Stimulated activated CD8-positive, alpha-beta memory T cell treated with anti-CD3 and anti-CD28 coated beads, Interleukin-15, amount 100 ng/mL, for 1 hour (primary cell): ENCODE results near the gene ELFN1.

Source experiments
- DNase-seq: peaks from one replicate; pipeline ENCODE4 v3.0.0-alpha.2; 2020; ENCODE audit warnings: low read depth

Gene ELFN1

GRCh38 chr7:1669954-1670893 lies at the start of gene ELFN1:
ELFN1 (plus strand) TSS chr7:1670277; CDS start chr7:1744597, 74,320 bp downstream.
- DNase-seq = no peak

- DNase-seq = no peak
Observed at GRCh38 chr7:1620835-1621234, 49.2 kb upstream of the ELFN1 start.

GRCh38 chr7:1621718-1622117 lies 48.4 kb upstream of the ELFN1 start:
- DNase-seq = no peak

- DNase-seq = no peak
Observed at GRCh38 chr7:1622441-1622840, 47.6 kb upstream of the ELFN1 start.

GRCh38 chr7:1623810-1624209 lies 46.3 kb upstream of the ELFN1 start:
- no peak for DNase-seq

GRCh38 chr7:1624999-1625927 lies 44.8 kb upstream of the ELFN1 start:
- DNase-seq = no peak

DNA sequence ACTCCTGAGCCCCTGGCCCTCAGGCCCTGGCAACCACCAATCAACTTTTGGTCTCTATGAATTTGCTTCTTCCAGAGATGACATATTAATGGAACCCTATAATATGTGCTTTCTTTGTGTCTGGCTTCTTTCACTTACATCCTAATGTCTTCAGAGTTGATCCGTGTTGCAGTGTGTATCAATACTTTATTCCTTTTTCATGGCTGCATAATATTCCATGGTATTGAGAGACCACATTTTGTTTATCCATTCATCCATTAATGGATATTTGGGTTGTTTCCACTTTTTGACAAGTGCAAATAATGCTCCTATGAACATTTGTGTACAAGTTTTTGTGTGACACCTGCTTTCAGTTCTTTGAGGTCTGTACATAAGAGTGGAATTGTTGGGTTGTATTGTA lies 43.3 kb upstream of the ELFN1 start:
- DNase-seq = no peak

GRCh38 chr7:1630700-1631336 lies 39.3 kb upstream of the ELFN1 start:
- no peak for DNase-seq

- no peak for DNase-seq
Observed at GRCh38 chr7:1631678-1632077, 38.4 kb upstream of the ELFN1 start.

DNA sequence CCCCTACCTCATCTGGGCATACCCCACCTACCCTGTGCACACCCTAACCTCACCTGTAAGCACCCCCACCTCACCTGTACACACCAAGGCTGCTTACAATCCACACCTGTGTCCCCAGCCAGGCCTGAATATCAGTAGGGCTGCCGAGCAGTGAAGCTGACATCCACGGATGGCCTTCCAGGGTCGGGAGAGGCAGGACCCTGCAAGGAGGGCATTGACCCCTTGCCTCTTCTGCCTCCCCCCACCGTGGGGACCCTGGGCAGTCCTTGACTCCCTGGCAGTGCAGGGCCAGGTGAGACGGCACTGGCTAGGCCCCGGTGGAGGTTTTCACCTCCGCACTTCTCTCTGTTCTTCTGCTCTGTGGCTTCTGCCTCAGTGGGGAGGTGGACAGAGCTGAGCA lies 37.6 kb upstream of the ELFN1 start:
- DNase-seq = no peak

DNA sequence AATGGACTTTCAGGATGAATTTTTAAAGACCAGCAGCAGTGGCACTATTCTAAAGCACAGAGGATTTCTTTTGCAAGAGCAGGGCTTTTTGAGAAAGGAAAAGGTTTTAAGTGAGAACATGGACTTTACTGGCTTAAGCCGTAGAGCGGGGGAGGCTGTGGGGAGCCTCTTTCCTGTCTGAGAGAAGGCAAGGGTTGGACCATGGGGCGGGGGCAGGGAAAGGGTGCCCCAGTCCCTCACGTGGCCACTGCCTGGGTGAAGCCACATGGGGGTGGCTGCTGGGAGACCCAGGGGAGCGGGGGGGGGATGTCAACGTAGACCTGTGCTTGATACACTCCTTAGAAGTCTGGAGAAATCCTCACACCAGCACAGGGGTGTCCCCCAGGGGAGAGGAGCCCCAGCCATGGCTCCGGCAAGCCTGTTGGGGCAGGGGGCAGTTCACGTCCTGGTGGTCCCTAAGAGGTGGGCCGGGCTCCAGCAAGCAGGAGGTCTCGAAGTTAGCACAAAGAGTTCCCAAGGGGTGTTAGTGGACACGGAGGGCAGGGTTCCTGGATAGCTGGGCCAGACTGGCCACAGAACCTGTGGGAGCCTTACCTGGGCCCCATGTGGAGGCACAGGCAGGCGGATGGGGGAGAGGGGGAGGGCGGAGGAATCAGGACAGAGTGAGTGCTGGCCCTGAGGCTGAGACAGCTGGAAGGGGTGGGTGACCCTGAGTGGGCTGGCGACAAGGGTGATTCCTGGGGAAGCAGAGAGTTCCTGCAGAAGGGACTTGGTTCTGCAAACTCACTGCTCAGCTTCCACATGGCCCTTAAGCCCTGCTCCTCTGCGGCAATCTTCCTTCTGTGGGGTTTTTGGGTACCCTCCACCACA lies 36.9 kb upstream of the ELFN1 start:
- no peak for DNase-seq

DNA sequence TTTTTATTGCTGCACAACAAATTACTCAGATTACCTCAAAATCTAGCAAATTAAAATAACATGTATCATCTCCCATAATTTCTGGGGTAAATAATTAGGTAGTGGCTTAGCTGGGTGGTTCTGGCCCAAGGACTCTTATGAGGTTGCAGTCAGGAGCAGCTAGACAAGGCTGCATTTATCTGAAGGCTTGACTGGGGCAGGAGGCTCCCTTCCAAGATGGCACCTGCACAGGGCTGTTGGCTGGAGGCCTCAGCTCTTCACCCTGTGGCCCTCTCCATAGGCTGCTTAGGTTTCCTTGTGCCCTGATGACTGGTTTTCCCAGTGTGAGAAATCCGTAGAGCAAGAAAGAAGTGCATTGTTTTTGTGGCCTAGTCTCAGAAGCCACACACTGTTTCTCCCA lies 34.7 kb upstream of the ELFN1 start:
- no peak for DNase-seq

DNA sequence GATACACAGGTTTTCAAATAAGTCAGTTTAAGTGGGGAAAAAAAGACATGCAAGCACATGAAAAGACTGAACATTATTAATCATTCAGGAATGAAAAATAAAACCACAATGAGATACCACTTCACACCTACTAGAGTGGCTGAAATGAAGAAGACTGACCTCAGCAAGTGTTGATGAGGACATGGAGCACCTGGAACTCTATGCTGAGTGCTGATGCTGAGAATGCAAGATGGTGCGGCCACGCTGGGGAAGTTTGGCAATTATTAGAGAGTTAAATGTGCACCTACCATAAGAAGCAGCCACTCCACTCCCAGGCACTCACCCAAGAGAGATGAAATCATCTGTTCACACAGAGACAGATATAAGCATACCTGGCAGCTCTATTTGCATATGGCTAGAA lies 32.9 kb upstream of the ELFN1 start:
- DNase-seq = no peak

GRCh38 chr7:1638215-1638661 lies 31.8 kb upstream of the ELFN1 start:
- DNase-seq = no peak

GRCh38 chr7:1639071-1639470 lies 31.0 kb upstream of the ELFN1 start:
- no peak for DNase-seq

DNA sequence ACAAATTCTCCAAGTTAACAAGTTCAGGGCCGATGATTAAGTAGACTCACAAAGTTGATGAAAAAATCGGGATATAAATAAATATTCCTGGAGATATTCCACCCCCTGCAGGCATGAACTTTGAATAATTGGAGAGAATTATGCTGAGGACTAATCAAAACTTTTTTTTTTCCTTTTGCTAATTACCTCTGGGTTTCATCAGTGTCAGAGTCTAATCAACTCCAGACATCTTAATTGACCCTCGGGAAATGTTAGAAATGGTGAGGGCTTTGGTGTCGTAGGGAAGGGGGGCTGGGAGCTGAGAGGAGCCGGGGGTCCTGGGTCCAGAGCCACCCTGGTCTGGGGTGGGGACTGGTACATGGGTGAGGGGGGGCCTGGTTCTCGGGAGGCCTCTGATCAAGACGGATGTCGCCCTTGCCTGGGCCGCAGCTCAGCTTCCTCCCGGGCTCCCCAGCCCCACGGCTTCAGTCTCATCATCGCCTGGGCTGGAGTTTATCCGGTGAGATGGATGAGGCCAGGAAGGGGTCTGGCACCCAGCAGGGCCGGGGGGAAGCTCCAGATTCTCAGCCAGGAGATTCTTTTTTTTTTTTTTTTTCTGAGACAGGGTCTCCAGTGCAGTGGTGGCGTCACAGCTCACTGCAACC lies 30.4 kb upstream of the ELFN1 start:
- no peak for DNase-seq

- DNase-seq = no peak
Observed at GRCh38 chr7:1640376-1641172, 29.5 kb upstream of the ELFN1 start.

GRCh38 chr7:1641173-1641572 lies 28.9 kb upstream of the ELFN1 start:
- no peak for DNase-seq

DNA sequence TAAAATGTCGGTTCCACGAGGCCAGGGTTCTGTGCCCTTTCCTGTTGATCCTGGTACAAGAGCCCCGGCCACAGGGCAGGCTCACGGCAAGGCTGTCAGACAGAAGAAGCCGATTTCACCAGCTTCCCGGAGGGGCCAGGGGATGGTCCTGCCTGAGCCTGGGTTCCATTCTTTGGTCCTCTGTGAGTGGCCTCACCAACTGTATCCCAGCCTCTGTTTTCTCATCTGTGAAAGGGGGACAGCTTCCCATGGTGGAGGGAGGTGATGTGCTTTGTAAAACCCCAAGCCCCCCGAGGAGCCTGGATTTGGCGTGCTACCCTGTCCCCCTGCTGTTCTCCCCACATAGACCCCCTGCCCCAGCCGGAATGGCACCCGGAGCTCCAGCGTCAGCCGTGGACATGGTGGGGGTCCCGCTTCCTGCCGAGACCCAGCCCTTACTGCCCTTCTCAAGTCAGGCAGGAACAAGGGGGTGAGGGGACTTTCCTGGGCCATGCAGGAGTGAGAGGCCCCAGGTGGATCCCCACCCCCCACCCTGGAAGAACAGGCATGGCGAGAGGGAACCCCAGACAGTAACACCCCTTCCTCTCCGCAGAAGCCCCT lies 28.3 kb upstream of the ELFN1 start:
- no peak for DNase-seq
